ENCODE results near the gene RIMS4.

Gene RIMS4

GRCh38 chr20:44725837-44726236 lies 84.5 kb downstream of the RIMS4 start:
- no peaks in the 10 kb centered on the region for H3K4me1 ChIP-seq (ENCODE audit: insufficient read depth, low read length)

GRCh38 chr20:44724423-44725091 lies 85.8 kb downstream of the RIMS4 start:
- Histone ChIP-seq H3K27ac (ENCODE audit: low read length) (no peak overlapping the region), H3K9ac (ENCODE audit: low read depth, low read length) (no peak overlapping the region), H4K20me1 (ENCODE audit: insufficient read depth, low read length) (no peaks in the 10 kb centered on the region), H2AFZ (ENCODE audit: low read depth, low read length) (no peak overlapping the region), H3K79me2 (ENCODE audit: insufficient read depth, low read length) (no peaks in the 10 kb centered on the region), H3K27me3 (ENCODE audit: insufficient read depth, low read length, poor library complexity) (no peaks in the 10 kb centered on the region), H3K4me1 (ENCODE audit: insufficient read depth, low read length) (no peaks in the 10 kb centered on the region), H3K4me2 (ENCODE audit: insufficient read depth, low read length) (no peak overlapping the region), H3K9me3 (ENCODE audit: insufficient read depth, low read length, severe bottlenecking) (no peaks in the 10 kb centered on the region), H3K36me3 (ENCODE audit: insufficient read depth, low read length) (no peaks in the 10 kb centered on the region), H3K4me3 (ENCODE audit: low read depth in 1 of 2, low read length in 2 of 2) (no peak overlapping the region)
- ATAC-seq (ENCODE audit: insufficient read depth, low read depth), result no peak
- TF ChIP-seq EZH2 (IDR thresholded peaks at IDR 0.05; ENCODE audit: borderline replicate concordance, low read depth, low read length, severe bottlenecking) (no peak), CTCF (IDR thresholded peaks at IDR 0.05; ENCODE audit: borderline replicate concordance, extremely low read depth, low read length, poor library complexity, severe bottlenecking) (no peak)
- no peak for DNase-seq

More at GRCh38 chr20:44725837-44726236, 84.5 kb downstream of the RIMS4 start:
- Histone ChIP-seq H3K79me2 (ENCODE audit: insufficient read depth, low read length) (no peaks in the 10 kb centered on the region), H3K9me3 (ENCODE audit: insufficient read depth, low read length, severe bottlenecking) (no peaks in the 10 kb centered on the region), H3K27ac (ENCODE audit: low read length) (no peak overlapping the region), H4K20me1 (ENCODE audit: insufficient read depth, low read length) (no peaks in the 10 kb centered on the region), H3K4me3 (ENCODE audit: low read depth in 1 of 2, low read length in 2 of 2) (no peak overlapping the region), H3K9ac (ENCODE audit: low read depth, low read length) (no peak overlapping the region), H3K27me3 (ENCODE audit: insufficient read depth, low read length, poor library complexity) (no peaks in the 10 kb centered on the region), H3K36me3 (ENCODE audit: insufficient read depth, low read length) (no peaks in the 10 kb centered on the region), H2AFZ (ENCODE audit: low read depth, low read length) (no peak overlapping the region), H3K4me2 (ENCODE audit: insufficient read depth, low read length) (no peak overlapping the region)
- TF ChIP-seq EZH2 (IDR thresholded peaks at IDR 0.05; ENCODE audit: borderline replicate concordance, low read depth, low read length, severe bottlenecking), result no peak
- TF ChIP-seq CTCF (IDR thresholded peaks at IDR 0.05; ENCODE audit: borderline replicate concordance, extremely low read depth, low read length, poor library complexity, severe bottlenecking), result no peak
- ATAC-seq (ENCODE audit: insufficient read depth, low read depth) (no peak), DNase-seq (no peak)

- Histone ChIP-seq H3K4me2 (ENCODE audit: insufficient read depth, low read length) (no peak overlapping the region), H3K27me3 (ENCODE audit: insufficient read depth, low read length, poor library complexity) (no peaks in the 10 kb centered on the region), H3K4me3 (ENCODE audit: low read depth in 1 of 2, low read length in 2 of 2) (no peak overlapping the region), H3K79me2 (ENCODE audit: insufficient read depth, low read length) (no peaks in the 10 kb centered on the region), H2AFZ (ENCODE audit: low read depth, low read length) (no peak overlapping the region), H3K36me3 (ENCODE audit: insufficient read depth, low read length) (no peaks in the 10 kb centered on the region), H3K9ac (ENCODE audit: low read depth, low read length) (no peak overlapping the region), H3K4me1 (ENCODE audit: insufficient read depth, low read length) (no peaks in the 10 kb centered on the region), H3K9me3 (ENCODE audit: insufficient read depth, low read length, severe bottlenecking) (no peaks in the 10 kb centered on the region), H3K27ac (ENCODE audit: low read length) (no peak overlapping the region), H4K20me1 (ENCODE audit: insufficient read depth, low read length) (no peaks in the 10 kb centered on the region)
- ATAC-seq (ENCODE audit: insufficient read depth, low read depth), result no peak
- DNase-seq, result no peak
- TF ChIP-seq EZH2 (IDR thresholded peaks at IDR 0.05; ENCODE audit: borderline replicate concordance, low read depth, low read length, severe bottlenecking) (no peak), CTCF (IDR thresholded peaks at IDR 0.05; ENCODE audit: borderline replicate concordance, extremely low read depth, low read length, poor library complexity, severe bottlenecking) (no peak)
Observed at GRCh38 chr20:44723798-44724362, 86.5 kb downstream of the RIMS4 start.

All from DND-41 (cell line).